ENCODE results near the gene SYCE3.

SYCE3 gene

DNA sequence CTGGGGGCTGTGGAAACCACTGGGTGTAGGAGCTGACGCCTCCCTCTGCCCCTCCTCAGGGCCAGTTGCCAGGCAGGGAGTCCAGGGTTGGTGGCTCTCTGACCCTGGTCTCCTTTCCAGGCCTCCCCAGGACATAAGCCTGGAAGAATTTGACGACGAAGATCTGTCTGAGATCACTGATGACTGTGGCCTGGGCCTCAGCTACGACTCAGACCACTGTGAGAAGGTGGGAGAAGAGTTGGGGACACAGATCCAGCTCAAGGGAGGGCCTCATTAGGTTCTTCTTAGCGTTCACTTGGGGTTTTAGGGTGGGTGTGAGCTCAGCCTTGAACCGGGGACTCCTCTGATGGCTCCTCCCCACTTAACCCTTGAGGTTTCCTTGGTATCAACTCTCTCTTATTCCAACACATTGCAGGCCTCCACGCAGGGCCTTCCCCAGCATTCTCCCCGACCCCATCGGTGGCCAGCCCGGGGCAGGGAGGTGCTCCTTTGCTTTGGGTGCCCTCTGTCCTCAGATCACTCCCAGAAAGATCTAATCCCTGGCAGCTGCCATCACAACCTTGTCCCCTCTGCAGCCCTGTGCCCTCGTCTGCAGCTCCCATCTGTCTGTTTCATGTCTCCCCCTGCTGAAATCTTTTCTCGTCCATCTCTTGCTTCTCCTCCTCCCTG, 39.1 kb upstream of the SYCE3 start:
- intact Hi-C loops (cut with DNase I), result no loop called here
- peak in 3 of 10 donors; percentile 15 to 59 (median 56) for DNase-seq

DNA sequence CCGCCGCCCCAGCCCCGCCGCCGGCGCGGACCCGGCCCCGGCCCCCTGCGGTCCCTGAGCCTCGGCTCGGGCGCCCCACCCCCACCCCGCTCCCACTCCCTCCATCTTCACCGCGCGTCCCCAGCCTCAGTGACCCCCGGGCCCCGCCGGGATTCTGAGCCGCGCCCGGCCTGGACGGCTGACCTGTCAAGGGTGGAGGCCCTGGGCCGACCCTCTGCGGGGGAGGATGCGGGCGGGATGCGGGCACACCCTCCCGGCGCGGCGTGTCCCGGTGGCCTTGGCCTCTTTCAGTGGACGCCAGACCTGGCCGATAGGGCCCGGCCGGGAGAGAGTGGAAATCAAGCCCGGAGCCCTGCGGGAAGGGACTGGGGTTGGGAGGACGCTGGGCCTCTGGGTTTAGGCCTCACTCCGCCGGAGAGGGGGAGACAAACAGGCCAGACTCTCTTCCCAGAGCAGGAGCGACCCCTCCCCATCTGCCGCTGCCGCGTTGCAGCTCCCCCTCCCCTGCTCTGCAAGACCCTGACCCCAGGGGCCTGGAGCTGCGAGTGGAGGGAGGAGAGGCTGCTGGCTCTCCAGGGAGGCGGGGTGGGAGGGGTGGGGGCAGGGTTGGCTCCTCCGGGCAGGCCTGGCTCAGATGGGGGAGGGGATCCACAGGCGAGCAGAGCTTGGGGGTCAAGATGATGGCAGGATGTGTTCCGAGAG, 38.4 kb upstream of the SYCE3 start:
- DNase-seq, result peak in 3 of 10 donors; percentile 76 to 83 (median 83)
- intact Hi-C loops (cut with DNase I), result no loop called here

DNA sequence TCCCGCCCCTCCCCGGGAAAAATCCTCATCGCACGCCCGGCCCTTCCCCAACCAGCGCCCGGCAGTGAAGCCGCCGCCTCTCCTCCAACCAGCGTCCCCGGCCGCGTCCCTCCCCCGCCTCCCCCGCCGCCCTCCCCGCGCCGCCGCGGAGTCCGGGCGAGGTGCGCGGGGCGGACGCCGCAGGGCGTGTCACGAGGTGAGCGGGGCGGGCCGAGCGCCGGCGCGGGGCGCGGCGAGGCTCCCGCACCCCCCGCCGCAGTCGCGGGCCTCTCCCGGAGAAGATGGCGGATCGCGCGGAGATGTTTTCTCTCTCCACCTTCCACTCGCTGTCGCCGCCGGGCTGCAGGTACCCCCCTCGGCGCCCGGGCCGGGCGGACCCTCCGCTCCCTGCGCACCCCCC, 37.8 kb upstream of the SYCE3 start, which contains the start of gene MAPK8IP2:
Gene MAPK8IP2 (plus strand): TSS at position 256 of the 400 bp plus-strand sequence. CDS start 26 bp downstream, at position 282.
- peak in 7 of 10 donors; percentile 39 to 93 (median 48) for DNase-seq
- intact Hi-C loops (cut with DNase I), result no loop called here

DNA sequence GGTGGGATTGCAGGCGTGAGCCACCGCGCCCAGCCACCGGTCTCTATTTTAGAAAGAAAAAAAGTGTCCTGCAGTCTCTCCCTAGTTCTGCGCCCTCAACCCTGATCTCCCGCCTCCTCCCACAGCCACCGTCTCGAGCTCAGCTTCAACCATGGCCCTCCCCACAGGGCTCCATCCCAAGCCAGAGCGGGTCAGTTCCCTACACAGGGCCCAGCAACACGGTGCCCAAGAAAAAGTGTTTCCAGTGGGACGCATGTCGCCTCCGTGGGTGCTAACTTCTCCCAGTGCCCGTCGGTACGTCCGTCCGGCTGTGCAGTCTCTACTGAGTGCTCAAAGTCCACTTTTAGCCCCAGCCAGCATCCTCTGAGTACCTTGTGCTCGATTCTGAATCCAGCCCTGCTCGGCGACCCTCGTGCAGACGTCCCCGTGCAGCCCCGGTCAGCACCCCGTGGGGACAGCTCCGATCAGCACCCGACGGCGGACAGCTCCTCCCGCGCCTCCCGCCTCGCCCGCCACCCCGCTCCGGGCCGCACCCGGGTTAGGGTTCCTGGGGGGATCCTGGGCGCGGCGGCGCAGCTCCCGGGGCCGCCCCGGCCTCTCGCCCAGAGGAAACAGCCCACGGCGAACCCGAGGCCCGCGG, 37.2 kb upstream of the SYCE3 start:
- intact Hi-C loops (cut with DNase I), result no loop called here
- DNase-seq, result peak in 6 of 10 donors; percentile 38 to 88 (median 72)

DNA sequence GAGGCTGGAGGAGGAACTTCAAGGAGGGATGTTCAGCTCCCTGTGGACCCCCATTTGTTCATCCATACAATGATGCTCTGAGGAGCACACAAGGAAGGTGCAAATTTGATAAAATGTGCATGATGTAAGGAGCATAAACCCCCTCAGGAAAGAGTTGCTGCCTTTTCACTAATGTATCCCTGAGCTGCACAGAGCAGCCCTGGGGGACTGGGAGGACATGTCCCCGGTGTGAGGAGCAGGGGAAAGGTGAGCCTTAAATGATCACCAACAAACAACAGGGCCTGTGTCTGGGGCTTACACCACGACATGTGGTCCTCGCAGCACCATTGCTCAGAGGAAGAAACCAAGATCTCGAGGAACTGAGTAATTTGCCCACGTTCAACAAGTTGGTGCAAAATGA, 34.4 kb upstream of the SYCE3 start:
- intact Hi-C loops (cut with DNase I), result no loop called here
- DNase-seq, result peak in 2 of 10 donors; percentile 6 to 31

DNA sequence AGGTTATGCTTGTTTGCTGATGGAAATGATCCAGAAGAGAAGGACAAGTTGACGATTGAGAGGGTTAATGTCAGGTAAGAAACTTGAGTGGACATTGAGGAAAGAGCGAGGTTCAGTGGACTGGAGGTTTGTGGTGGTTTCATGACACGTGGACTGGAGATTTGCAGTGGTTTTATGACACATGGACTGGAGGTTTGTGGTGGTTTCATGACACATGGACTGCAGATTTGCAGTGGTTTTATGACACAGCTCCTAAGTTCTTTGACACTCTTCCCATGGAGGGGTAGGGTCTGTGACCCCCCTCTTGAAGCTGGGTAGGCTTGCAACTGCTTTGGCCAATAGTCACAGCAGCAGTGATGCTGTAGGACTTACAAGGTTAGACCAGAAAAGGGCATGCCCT, 32.5 kb upstream of the SYCE3 start:
- intact Hi-C loops (cut with DNase I), result no loop called here
- peak in 1 of 10 donors; percentile 7 for DNase-seq

DNA sequence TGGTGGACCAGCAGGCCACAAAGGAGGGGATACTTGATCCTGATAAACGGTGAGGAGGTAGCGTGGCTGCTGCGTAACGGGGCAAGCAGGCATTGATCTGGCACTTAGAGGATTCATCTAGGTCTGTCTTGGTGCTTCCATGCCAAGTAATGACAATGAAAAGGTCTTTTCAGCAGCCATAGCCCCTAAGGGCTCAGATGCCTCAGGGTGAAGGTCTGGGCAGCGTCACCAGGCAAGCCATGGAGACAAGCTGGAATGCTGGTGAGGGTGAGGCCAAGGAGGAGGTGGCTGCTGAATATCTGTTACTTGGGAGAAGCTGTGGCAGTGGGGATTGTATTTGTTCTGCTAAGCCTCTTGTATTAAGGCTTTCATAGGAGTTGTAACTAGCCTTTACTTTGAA, 24.7 kb upstream of the SYCE3 start:
- intact Hi-C loops (cut with DNase I), result no loop called here

DNA sequence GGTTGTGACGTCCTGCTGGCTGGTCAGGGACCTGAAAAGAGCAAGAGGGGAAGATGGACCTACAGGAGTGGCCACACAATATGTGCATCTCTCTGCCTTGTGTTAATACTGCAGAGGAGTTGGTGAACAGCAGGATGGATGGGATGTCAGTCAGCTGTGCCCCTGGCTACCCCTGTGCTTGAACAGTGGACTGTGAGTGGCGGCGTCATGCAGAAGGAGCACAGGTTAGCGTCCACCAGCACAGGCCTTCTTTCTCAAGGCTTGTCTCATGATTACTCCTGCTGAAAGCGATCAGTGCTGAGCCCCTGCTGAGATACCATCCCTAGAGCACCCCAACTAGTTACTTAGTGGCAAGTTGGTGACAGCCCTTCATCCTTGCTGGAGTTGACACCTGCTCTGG, 23.7 kb upstream of the SYCE3 start:
- intact Hi-C loops (cut with DNase I), result no loop called here
- DNase-seq, result peak in 3 of 10 donors; percentile 9 to 59 (median 20)

More for the DNA sequence above, 24.7 kb upstream of the SYCE3 start:
- DNase-seq, result peak in 2 of 10 donors; percentile 1 to 29

DNA sequence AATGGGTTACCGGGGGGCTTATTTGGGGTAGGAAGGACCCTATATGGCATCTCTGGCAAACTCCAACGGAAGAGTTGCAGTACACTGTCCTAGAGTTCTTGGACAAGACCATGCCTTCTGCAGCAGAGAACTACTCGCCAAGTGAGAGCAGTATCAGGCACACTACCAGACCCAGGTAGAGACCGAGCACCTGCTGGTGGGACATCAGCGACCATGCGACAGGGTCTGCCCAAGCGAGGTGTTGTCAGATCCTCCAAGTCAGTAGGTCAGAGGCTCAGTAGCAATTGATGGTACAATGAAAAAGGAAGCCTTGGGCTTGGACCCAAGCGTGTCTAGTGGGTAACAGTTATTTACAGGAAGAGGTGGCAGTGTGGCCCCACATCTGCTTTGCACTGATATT, 23.1 kb upstream of the SYCE3 start:
- DNase-seq, result peak in 4 of 10 donors; percentile 2 to 50 (median 16)
- intact Hi-C loops (cut with DNase I), result no loop called here

DNA sequence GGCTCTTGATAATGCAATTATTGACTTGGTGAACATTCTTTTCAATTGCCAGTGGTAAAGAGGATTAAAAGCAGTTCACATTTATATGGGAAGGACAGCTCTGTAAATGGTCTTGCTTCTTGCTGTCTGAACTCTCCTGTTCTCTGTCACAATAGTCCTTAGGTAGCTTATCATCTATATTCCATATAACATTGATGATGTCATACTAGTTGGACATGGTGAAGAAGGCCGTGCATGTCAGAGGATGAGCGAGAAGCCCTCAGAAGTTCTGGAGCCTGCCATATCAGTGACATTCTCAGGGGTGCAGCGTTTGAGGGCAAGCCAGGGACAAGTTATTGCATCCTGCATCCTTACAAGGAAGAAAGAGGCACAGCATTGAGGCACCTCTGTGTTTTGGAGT, 22.5 kb upstream of the SYCE3 start:
- peak in 2 of 10 donors; percentile 29 for DNase-seq
- intact Hi-C loops (cut with DNase I), result no loop called here

DNA sequence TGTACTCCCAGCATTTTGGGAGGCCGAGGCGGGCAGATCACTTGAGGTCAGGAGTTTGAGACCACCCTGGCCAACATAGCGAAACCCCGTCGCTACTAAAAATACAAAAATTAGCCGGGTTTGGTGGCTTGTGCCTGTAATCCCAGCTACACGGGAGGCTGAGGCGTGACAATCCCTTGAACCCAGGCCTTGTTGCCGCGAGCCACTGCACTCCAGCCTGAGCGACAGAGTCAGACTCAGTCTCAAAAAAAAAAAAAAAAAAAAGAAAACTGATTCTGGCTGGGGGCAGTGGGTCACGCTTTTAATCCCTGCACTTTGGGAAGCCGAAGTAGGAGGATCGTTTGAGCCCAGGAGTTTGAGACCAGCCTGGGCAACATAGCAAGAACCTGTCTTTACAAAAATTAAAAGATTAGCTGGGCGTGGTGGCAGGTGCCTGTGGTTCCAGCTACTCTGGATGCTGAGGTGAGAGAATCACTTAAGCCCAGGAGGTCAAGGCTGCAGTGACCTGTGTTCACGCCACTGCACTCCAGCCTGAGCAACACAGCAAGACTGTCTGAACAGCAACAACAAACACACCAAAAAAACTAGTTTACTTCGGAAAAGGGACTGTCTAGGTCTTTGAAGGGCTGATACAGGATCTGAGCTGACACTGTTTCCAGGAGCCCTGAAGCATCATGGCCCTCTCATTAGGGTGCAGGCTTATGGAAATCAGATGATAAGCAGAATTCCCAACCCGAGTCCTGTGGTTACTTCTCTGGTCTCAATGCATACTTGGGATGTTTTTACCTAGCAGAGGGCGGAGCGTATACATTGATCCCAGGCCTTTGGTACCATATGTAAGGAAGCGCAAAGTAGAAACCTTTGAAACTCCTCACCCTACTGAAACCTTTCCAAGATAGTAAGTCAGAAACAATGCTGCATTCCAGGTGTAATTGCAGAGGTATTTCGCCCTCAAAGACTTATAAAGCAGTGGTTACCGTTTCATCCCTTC, 21.7 kb upstream of the SYCE3 start:
- intact Hi-C loops (cut with DNase I), result loop anchor here (5.0 kb wide), 1 partner anchor 38 kb away; no protein-coding TSS in a partner anchor
- peak in 3 of 10 donors; percentile 51 to 60 (median 58) for DNase-seq

DNA sequence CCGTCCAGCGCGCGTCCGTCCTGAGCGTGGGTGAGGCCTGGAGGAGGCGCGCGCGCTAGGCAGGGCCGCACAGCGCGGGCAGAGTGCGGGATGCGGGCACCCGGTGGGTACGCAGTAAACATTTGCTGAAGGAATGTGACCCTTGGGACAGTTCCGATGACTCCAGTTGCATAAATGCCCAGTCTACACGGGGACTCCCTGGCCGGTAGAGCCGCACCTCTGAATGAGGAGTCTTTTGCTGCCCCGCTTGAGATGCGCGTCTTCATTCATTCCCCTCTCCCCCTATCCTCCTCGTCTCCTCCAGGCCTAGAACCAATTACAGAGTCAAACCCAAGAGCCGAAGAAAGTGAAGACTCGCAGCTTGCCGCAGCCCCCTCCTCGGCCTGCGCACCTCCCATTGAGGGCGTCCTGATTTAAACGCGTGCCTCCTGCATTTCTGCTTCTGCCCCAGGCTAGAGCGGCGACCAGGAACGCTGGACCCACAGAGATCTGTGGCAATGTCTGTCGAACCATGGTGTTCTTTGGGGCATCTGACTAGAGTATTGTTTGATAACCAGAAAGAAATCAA, 20.7 kb upstream of the SYCE3 start:
- intact Hi-C loops (cut with DNase I), result loop anchor here (2.0 to 5.0 kb wide), 2 partner anchors 21 to 39 kb away; partner anchors contain the start of gene SYCE3
- DNase-seq, result peak in 4 of 10 donors; percentile 6 to 85 (median 70)

DNA sequence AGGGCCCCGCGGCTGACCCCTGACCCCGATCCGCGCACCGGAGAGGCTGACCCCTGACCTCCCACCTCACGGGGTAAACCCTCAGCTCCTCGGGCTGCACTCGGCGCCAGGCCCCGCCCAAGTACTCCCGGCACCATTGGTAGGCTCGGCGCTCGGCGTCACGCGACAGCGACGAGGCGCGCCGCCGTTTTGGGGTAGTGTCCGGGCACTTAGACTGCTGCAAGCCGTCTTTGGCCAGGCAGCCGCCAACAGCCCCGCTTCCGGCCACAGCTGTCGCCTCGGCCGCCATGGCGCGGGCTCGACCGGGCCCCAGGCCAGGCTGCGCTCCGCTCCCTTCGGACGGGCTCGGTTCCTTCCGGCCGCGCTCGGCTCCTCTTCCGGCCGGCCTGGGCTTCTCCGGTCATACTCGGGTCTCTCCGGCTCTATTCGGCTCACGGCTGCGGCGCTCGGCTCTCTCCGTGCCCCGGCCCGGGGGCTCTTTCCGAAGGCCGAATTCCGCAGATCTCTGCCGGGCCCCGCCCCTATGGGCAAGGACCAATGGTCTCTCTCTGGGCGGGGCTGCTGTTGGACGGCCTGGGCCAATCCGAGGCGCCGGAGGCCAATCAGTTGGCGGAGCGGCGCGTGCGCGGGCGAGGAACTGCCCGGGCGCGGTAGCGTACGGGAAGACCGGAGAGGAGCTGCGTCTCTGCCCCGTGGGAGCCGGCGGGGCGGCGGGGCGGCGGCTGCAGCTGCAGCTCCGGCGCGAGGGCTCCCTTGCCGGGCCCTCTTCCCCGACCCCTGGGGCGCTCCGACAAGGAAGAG, 20.0 kb upstream of the SYCE3 start, which contains the start of gene CHKB:
Gene CHKB (minus strand): TSS at position 357 of the 801 bp plus-strand sequence. CDS start 68 bp downstream, at position 289.
- intact Hi-C loops (cut with DNase I), result loop anchor here (1.0 to 5.0 kb wide), 3 partner anchors 20 to 57 kb away; partner anchors contain the start of genes SCO2 and SYCE3

DNA sequence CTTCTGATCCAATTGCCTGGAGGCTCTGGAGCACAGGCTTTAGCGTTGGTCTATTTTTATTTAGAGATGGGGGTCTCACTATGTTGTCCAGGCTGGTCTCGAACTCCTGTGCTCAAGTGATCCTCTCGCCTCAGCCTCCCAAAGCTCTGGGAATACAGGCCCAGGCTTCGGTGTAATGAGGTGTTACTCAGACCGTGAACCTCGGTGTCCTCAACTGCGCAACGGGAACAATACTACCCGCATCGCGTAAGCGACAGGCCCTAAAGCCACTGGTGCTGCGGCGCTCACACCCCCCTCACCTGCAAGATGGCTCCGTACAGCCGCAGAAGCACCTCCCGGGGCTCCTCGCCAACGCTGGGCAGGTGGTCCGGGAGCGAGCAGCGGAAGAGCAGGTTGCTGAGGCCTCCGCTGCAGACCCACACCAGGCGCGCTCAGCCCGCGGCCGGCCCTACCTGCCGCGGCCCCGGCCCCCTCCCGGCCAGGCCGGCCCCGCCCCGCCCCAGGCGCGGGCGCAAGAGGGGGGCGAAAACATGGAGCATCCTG, 19.3 kb upstream of the SYCE3 start:
- DNase-seq, result peak in 4 of 10 donors; percentile 4 to 82 (median 74)
- intact Hi-C loops (cut with DNase I), result loop anchor here (1.0 to 5.0 kb wide), 3 partner anchors 19 to 57 kb away; partner anchors contain the start of genes SCO2 and SYCE3

More for the DNA sequence above, 20.0 kb upstream of the SYCE3 start, which contains the start of gene CHKB:
- peak; percentile 97 to 100 (median 99) for DNase-seq

DNA sequence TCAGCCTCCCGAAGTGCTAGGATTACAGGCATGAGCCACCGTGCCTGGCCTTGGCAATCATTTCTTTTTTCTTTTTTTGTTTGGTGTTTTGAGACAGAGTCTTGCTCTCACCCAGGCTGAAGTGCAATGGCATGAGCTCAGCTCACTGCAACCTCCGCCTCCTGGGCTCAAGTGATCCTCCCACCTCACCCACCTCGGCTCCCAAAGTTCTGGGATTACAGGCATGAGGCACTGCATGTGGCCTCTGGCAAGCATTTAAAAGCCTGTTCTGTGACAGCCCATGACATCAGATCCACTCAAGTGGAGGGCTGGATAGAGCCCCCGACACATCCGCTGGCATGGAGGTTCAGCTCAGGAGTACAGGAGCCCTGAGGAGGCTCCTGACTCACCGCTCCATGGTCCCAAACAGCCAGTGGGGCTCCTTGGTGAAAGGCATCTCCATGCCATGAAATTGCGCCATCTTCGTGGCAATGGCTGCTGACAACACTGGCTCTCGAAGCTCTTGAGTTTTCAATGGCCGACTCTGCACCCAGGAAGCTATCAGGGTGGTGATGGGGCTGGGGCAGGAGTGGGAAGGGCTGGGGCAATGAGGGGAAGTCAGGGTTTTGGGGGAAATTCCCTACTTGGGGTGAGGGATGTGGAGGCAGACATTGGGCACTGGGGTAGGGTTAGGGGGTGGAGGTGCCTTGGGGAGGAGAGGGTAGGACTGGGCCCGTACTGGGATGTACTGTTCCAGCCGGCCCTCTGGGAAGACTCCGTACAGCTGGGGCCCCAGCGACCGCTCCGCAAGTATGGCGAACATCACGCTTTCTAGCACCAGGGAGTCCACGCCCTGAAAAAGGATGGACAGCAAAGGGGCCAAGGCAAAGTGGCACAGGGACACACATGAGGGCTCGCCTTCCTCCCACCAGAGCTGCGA, 18.6 kb upstream of the SYCE3 start:
- peak in 3 of 10 donors; percentile 43 to 57 (median 49) for DNase-seq
- intact Hi-C loops (cut with DNase I), result loop anchor here (5.0 kb wide), 1 partner anchor 41 kb away; no protein-coding TSS in a partner anchor

DNA sequence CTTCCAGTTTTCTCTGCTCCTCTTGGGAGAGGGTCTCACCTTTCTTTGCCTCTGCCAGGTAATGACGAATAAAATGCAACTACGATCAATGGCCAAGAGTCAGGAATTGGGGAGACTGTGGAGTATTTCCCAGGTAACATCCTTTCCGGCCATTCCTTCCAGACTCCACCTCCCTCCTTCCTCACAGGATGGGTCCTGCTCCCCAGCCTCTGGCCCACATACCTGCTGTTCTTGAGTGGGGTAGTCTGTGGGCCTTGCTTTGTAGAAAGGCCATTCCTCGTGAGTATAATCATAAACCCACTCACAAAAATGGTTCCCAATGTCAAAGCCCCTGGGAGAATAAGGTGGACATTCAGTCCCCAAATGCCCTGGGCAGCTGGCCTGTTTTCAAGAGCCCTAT, 17.0 kb upstream of the SYCE3 start:
- intact Hi-C loops (cut with DNase I), result loop anchor here (5.0 kb wide), 1 partner anchor 43 kb away; no protein-coding TSS in a partner anchor
- peak in 2 of 10 donors; percentile 23 to 29 for DNase-seq
